Activated T-helper 17 cell treated with anti-CD3 and anti-CD28 coated beads, Interleukin-2, amount 50 U/mL, for 72 hours (primary cell): ENCODE measurements around the gene TTBK1. TPM values are rescaled to one million over a fixed set of nuclear protein-coding genes. Genes with fewer than 3 reads are reported as not detected.

ENCODE experiments used
- ATAC-seq: fragments of 150-1000 bp; cut with Tn5 transposase; replicated peaks from 2 replicates; pipeline ENCODE4 v1.10.0; 2021; ENCODE audit warnings: mild to moderate bottlenecking, moderate library complexity
- H3K27ac Mint-ChIP-seq: one replicate; pipeline ENCODE4 v1.8.0; 2022; ENCODE audit warnings: mixed read lengths
- H3K27me3 Mint-ChIP-seq: one replicate; pipeline ENCODE4 v1.8.0; 2022; ENCODE audit warnings: mixed read lengths
- H3K36me3 Mint-ChIP-seq: one replicate; pipeline ENCODE4 v1.8.0; 2022; ENCODE audit warnings: low read depth, mild to moderate bottlenecking, mixed read lengths
- H3K4me1 Mint-ChIP-seq: one replicate; pipeline ENCODE4 v1.8.0; 2022; ENCODE audit warnings: mixed read lengths
- H3K4me3 Mint-ChIP-seq: one replicate; pipeline ENCODE4 v1.8.0; 2022; ENCODE audit warnings: mild to moderate bottlenecking, mixed read lengths
- H3K9me3 Mint-ChIP-seq: one replicate; pipeline ENCODE4 v1.8.0; 2022; ENCODE audit warnings: mixed read lengths
- total RNA-seq, 2 donors: library from RNA; stranded (reverse); gene quantifications; one replicate each; pipeline ENCODE4 v1.2.3, GENCODE V29; 2022

TTBK1 gene
- total RNA-seq, 2 donors from 2014 or later: 2.2 to 3.6 TPM

- no peak for ATAC-seq
- no peaks in the 10 kb centered on the region for H3K9me3 Mint-ChIP-seq
- H3K36me3 Mint-ChIP-seq: no peaks in the 10 kb centered on the region
- H3K4me1 Mint-ChIP-seq: peaks cover 4% of the 10 kb centered on the region
- no peak overlapping the region for H3K4me3 Mint-ChIP-seq
- H3K27ac Mint-ChIP-seq: no peak overlapping the region
- H3K27me3 Mint-ChIP-seq: peaks cover 3% of the 10 kb centered on the region
Observed at GRCh38 chr6:43231735-43232450, 11.4 kb upstream of the TTBK1 start.

GRCh38 chr6:43235841-43236240 lies 7.4 kb upstream of the TTBK1 start:
- no peak overlapping the region for H3K4me3 Mint-ChIP-seq
- no peak overlapping the region for H3K27ac Mint-ChIP-seq
- ATAC-seq: no peak
- no peaks in the 10 kb centered on the region for H3K9me3 Mint-ChIP-seq
- H3K36me3 Mint-ChIP-seq: no peaks in the 10 kb centered on the region
- H3K27me3 Mint-ChIP-seq: peaks cover 11% of the 10 kb centered on the region
- H3K4me1 Mint-ChIP-seq: no peaks in the 10 kb centered on the region

- Mint-ChIP-seq H3K4me3 (no peak overlapping the region), H3K4me1 (no peaks in the 10 kb centered on the region), H3K9me3 (no peaks in the 10 kb centered on the region), H3K27me3 (peaks cover 17% of the 10 kb centered on the region), H3K36me3 (no peaks in the 10 kb centered on the region), H3K27ac (no peak overlapping the region)
- no peak for ATAC-seq
Observed at GRCh38 chr6:43239054-43239453, 4.2 kb upstream of the TTBK1 start.

GRCh38 chr6:43240950-43241349 lies 2.3 kb upstream of the TTBK1 start:
- no peak overlapping the region for H3K4me3 Mint-ChIP-seq
- no peak overlapping the region for H3K27ac Mint-ChIP-seq
- ATAC-seq: peak; percentile 28
- H3K27me3 Mint-ChIP-seq: peaks cover 17% of the 10 kb centered on the region
- H3K36me3 Mint-ChIP-seq: no peaks in the 10 kb centered on the region
- H3K9me3 Mint-ChIP-seq: no peaks in the 10 kb centered on the region
- H3K4me1 Mint-ChIP-seq: no peaks in the 10 kb centered on the region

GRCh38 chr6:43241446-43241845 lies 1.8 kb upstream of the TTBK1 start:
- no peak for ATAC-seq
- Mint-ChIP-seq H3K27ac (no peak overlapping the region), H3K36me3 (no peaks in the 10 kb centered on the region), H3K9me3 (no peaks in the 10 kb centered on the region), H3K27me3 (peaks cover 15% of the 10 kb centered on the region), H3K4me3 (no peak overlapping the region), H3K4me1 (peaks cover 1% of the 10 kb centered on the region)

- H3K4me3 Mint-ChIP-seq: no peak overlapping the region
Observed at GRCh38 chr6:43243664-43244321, 512 bp downstream of the TTBK1 start.

GRCh38 chr6:43246301-43247113 lies 3.2 kb downstream of the TTBK1 start:
- peak overlapping the region; percentile 95 for H3K4me3 Mint-ChIP-seq
- no peaks in the 10 kb centered on the region for H3K9me3 Mint-ChIP-seq
- no peak overlapping the region for H3K27ac Mint-ChIP-seq
- peaks cover 14% of the 10 kb centered on the region for H3K4me1 Mint-ChIP-seq
- ATAC-seq: peak; percentile 48
- H3K27me3 Mint-ChIP-seq: peaks cover 7% of the 10 kb centered on the region
- no peaks in the 10 kb centered on the region for H3K36me3 Mint-ChIP-seq

More at GRCh38 chr6:43243664-43244321, 512 bp downstream of the TTBK1 start:
- no peak overlapping the region for H3K27ac Mint-ChIP-seq
- H3K4me1 Mint-ChIP-seq: peaks cover 14% of the 10 kb centered on the region
- no peaks in the 10 kb centered on the region for H3K36me3 Mint-ChIP-seq
- H3K9me3 Mint-ChIP-seq: no peaks in the 10 kb centered on the region
- peaks cover 9% of the 10 kb centered on the region for H3K27me3 Mint-ChIP-seq
- ATAC-seq: no peak

GRCh38 chr6:43247114-43247999 lies 4.1 kb downstream of the TTBK1 start:
- Mint-ChIP-seq H3K4me3 (peak overlapping the region; percentile 95), H3K4me1 (peaks cover 14% of the 10 kb centered on the region), H3K27me3 (peaks cover 7% of the 10 kb centered on the region), H3K9me3 (no peaks in the 10 kb centered on the region), H3K36me3 (no peaks in the 10 kb centered on the region), H3K27ac (peak overlapping the region; percentile 94)
- peak; percentile 97 for ATAC-seq

- H3K4me1 Mint-ChIP-seq: peaks cover 14% of the 10 kb centered on the region
Observed at GRCh38 chr6:43248101-43248500, 4.8 kb downstream of the TTBK1 start.

GRCh38 chr6:43248791-43249190 lies 5.5 kb downstream of the TTBK1 start:
- H3K9me3 Mint-ChIP-seq: no peaks in the 10 kb centered on the region
- H3K4me1 Mint-ChIP-seq: peaks cover 14% of the 10 kb centered on the region
- ATAC-seq: no peak
- H3K4me3 Mint-ChIP-seq: no peak overlapping the region
- peaks cover 13% of the 10 kb centered on the region for H3K27me3 Mint-ChIP-seq
- H3K36me3 Mint-ChIP-seq: no peaks in the 10 kb centered on the region
- no peak overlapping the region for H3K27ac Mint-ChIP-seq

More at GRCh38 chr6:43248101-43248500, 4.8 kb downstream of the TTBK1 start:
- Mint-ChIP-seq H3K27ac (peak overlapping the region; percentile 94), H3K36me3 (no peaks in the 10 kb centered on the region), H3K9me3 (no peaks in the 10 kb centered on the region), H3K27me3 (peaks cover 12% of the 10 kb centered on the region), H3K4me3 (peak overlapping the region; percentile 95)
- no peak for ATAC-seq

GRCh38 chr6:43250992-43251373 lies 7.7 kb downstream of the TTBK1 start:
- no peak for ATAC-seq
- Mint-ChIP-seq H3K4me3 (no peak overlapping the region), H3K27ac (no peak overlapping the region), H3K36me3 (no peaks in the 10 kb centered on the region), H3K4me1 (peaks cover 24% of the 10 kb centered on the region), H3K27me3 (peaks cover 13% of the 10 kb centered on the region), H3K9me3 (no peaks in the 10 kb centered on the region)

GRCh38 chr6:43253401-43253800 lies 10.1 kb downstream of the TTBK1 start:
- Mint-ChIP-seq H3K27me3 (peaks cover 17% of the 10 kb centered on the region), H3K4me1 (peaks cover 18% of the 10 kb centered on the region), H3K9me3 (no peaks in the 10 kb centered on the region), H3K27ac (peak overlapping the region; percentile 56), H3K4me3 (no peak overlapping the region), H3K36me3 (no peaks in the 10 kb centered on the region)
- no peak for ATAC-seq

- Mint-ChIP-seq H3K9me3 (no peaks in the 10 kb centered on the region), H3K27me3 (peaks cover 17% of the 10 kb centered on the region), H3K36me3 (no peaks in the 10 kb centered on the region), H3K4me3 (peak overlapping the region; percentile 43), H3K4me1 (peaks cover 18% of the 10 kb centered on the region), H3K27ac (peak overlapping the region; percentile 56)
- peak; percentile 93 for ATAC-seq
Observed at GRCh38 chr6:43254138-43254817, 11.0 kb downstream of the TTBK1 start.
